ENCODE results near the gene SUFU. TPM values are rescaled to one million over a fixed set of nuclear protein-coding genes. Genes with fewer than 3 reads are reported as not detected.

Gene SUFU
- total RNA-seq, 1 donor from 2014 or later = 16.9 TPM

DNA sequence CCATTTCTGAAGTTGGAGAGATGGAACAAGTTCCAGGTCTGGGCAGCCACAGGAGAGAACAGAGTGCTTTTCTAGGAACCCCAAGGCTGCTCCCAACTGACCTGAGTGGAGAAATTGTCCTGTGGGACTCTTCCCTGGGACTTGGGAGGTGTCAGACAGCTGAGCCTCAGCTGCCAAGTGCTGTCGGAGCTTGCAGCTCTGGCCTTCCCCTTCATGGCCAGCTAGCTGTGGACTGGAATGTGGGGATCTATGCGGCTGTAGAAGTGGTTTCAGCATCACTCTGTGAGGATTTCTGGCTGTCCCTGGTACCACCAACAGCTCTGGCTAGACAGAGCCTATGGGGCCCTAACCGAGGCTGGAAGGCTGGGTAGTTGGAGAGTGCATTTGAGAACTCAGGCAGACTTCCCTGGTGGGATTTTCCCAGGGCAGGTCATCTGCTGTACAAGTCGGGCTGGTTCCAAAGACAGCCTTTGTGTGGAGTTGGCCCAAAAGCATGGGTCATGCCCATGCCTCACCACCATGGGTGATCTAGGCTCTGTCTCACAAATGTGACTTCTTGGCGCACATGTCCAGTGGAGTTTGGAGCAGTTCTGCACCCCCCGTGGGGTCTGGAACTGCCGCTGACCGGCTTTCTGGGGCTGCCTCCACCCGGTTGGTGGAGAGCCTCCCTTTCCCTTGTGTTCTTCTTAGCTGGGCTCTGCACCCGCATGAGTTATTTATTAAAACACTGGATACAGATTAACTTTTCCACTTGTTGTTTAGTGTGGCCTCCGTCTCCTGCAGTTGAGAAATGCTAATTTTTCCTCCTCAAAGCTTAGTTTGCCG lies 10.9 kb downstream of the SUFU start:
- Mint-ChIP-seq H3K4me1 (ENCODE audit: unreplicated experiment) (no peaks in the 10 kb centered on the region), H3K36me3 (ENCODE audit: unreplicated experiment) (peaks cover 14% of the 10 kb centered on the region), H3K27me3 (ENCODE audit: unreplicated experiment) (no peaks in the 10 kb centered on the region), H3K9me3 (ENCODE audit: unreplicated experiment) (no peaks in the 10 kb centered on the region), H3K27ac (ENCODE audit: unreplicated experiment) (no peak overlapping the region), H3K4me3 (ENCODE audit: unreplicated experiment) (no peak overlapping the region)
- no peak for TF ChIP-seq CTCF (IDR thresholded peaks at IDR 0.05)
- no peak for DNase-seq (ENCODE audit: extremely low spot score, unreplicated experiment)

- no peaks in the 10 kb centered on the region for H3K4me1 Mint-ChIP-seq (ENCODE audit: unreplicated experiment)
These were observed 12.0 kb downstream of the SUFU start for GRCh38 chr10:102515724-102516123.

GRCh38 chr10:102517553-102517952 lies 13.8 kb downstream of the SUFU start:
- TF ChIP-seq CTCF (IDR thresholded peaks at IDR 0.05) = no peak

More at GRCh38 chr10:102515724-102516123, 12.0 kb downstream of the SUFU start:
- no peaks in the 10 kb centered on the region for H3K9me3 Mint-ChIP-seq (ENCODE audit: unreplicated experiment)
- DNase-seq (ENCODE audit: extremely low spot score, unreplicated experiment) = no peak
- no peak overlapping the region for H3K27ac Mint-ChIP-seq (ENCODE audit: unreplicated experiment)
- H3K36me3 Mint-ChIP-seq (ENCODE audit: unreplicated experiment) = peaks cover 19% of the 10 kb centered on the region
- TF ChIP-seq CTCF (IDR thresholded peaks at IDR 0.05) = no peak
- no peaks in the 10 kb centered on the region for H3K27me3 Mint-ChIP-seq (ENCODE audit: unreplicated experiment)
- H3K4me3 Mint-ChIP-seq (ENCODE audit: unreplicated experiment) = no peak overlapping the region

DNA sequence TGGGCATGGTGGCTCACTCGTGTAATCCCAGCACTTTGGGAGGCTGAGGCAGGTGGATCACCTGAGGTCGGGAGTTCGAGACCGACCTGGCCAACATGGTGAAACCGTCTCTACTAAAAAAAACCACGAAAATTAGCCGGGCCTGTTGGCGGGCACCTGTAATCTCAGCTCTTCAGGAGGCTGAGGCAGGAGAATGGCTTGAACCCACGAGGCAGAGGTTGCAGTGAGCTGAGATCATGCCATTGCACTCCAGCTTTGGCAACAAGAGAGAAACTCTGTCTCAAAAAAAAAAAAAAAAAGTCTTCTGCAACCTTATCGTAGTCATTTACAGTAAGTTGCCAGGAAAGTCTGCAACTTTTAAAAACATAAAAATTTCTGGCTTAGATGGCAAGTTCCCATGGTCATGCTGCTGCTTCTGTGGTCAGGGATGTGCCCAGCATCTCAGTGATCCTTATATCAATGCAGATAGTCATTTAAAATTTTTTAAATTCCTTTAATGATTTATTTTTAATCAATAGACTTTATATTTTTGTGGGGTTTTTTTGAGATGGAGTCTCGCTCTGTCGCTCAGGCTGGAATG lies 15.6 kb downstream of the SUFU start:
- H3K4me1 Mint-ChIP-seq (ENCODE audit: unreplicated experiment) = no peaks in the 10 kb centered on the region
- no peak for DNase-seq (ENCODE audit: extremely low spot score, unreplicated experiment)
- H3K9me3 Mint-ChIP-seq (ENCODE audit: unreplicated experiment) = no peaks in the 10 kb centered on the region
- H3K36me3 Mint-ChIP-seq (ENCODE audit: unreplicated experiment) = peaks cover 13% of the 10 kb centered on the region
- H3K4me3 Mint-ChIP-seq (ENCODE audit: unreplicated experiment) = no peak overlapping the region
- no peaks in the 10 kb centered on the region for H3K27me3 Mint-ChIP-seq (ENCODE audit: unreplicated experiment)
- H3K27ac Mint-ChIP-seq (ENCODE audit: unreplicated experiment) = no peak overlapping the region
- no peak for TF ChIP-seq CTCF (IDR thresholded peaks at IDR 0.05)

More at GRCh38 chr10:102517553-102517952, 13.8 kb downstream of the SUFU start:
- Mint-ChIP-seq H3K36me3 (ENCODE audit: unreplicated experiment) (peaks cover 17% of the 10 kb centered on the region), H3K9me3 (ENCODE audit: unreplicated experiment) (no peaks in the 10 kb centered on the region), H3K4me3 (ENCODE audit: unreplicated experiment) (no peak overlapping the region), H3K27me3 (ENCODE audit: unreplicated experiment) (no peaks in the 10 kb centered on the region), H3K4me1 (ENCODE audit: unreplicated experiment) (no peaks in the 10 kb centered on the region), H3K27ac (ENCODE audit: unreplicated experiment) (no peak overlapping the region)
- DNase-seq (ENCODE audit: extremely low spot score, unreplicated experiment) = no peak

- Mint-ChIP-seq H3K4me3 (ENCODE audit: unreplicated experiment) (no peak overlapping the region), H3K27ac (ENCODE audit: unreplicated experiment) (no peak overlapping the region)
These were observed 19.1 kb downstream of the SUFU start for GRCh38 chr10:102522874-102523249.

More at GRCh38 chr10:102522874-102523249, 19.1 kb downstream of the SUFU start:
- Mint-ChIP-seq H3K9me3 (ENCODE audit: unreplicated experiment) (no peaks in the 10 kb centered on the region), H3K36me3 (ENCODE audit: unreplicated experiment) (peaks cover 16% of the 10 kb centered on the region), H3K4me1 (ENCODE audit: unreplicated experiment) (peaks cover 3% of the 10 kb centered on the region), H3K27me3 (ENCODE audit: unreplicated experiment) (no peaks in the 10 kb centered on the region)
- TF ChIP-seq CTCF (IDR thresholded peaks at IDR 0.05) = no peak
- no peak for DNase-seq (ENCODE audit: extremely low spot score, unreplicated experiment)
